Measurements from ENCODE around the gene MED9. TPM values are rescaled to one million over a fixed set of nuclear protein-coding genes. Genes with fewer than 3 reads are reported as not detected.

MED9 gene
- total and polyA plus RNA-seq, 9 donors: 11.5 to 15.7 (median 13.8) TPM

DNA sequence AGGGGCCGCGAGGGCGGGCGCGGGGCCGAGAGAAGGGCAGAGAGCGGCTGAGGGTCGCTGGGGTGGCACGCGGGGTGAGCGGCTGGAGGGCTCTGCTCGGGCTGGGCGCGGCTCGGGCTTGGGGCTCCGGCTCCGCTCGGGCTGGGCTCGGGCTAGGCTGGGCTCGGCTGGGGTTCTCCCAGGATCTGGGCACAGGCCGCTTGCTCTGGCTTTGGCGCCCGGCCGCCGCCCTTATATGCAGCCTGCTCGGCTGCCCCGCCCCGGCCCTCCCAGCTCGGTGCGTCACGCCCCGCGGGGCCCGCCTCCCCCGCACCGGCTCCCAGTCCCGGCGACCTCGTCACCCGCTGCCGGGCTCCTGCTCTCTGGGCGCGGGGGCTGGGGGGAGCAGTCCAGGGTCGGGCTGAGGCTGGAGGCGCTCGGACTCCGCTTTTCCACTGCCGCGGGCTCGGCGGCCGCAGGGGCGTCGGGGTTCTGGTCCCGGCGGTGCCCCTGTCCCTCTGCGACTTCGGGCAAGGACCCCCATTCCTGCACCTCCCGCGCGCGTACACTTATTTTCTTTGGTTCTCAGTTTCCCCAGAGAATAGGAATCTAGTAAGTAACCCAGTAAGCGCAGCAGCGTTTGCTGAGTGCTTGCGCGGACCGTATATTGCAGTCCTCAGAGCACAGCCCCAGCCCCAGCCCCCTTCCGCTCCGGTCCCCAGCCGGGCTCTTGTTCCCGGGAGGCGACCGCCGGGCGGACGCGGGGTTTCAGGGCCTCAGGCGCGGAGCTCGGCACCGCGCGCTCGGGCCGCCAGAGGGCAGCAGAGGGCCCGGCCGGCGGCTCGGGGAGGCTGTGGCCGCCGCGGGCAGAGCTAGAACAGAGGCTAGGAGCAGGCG is 19.6 kb downstream of the MED9 start, which contains the start of gene RASD1:
Gene RASD1, minus strand, starts transcription at position 207 of the 876 bp plus-strand sequence. CDS start 214 bp downstream, outside the sequence.
- H3K9me3 ChIP-seq: no peaks in the 10 kb centered on the region
- no peaks in the 10 kb centered on the region for H3K36me3 ChIP-seq
- no peaks in the 10 kb centered on the region for H3K27me3 ChIP-seq
- intact Hi-C loops (cut with DNase I): loop anchor here (2.0 to 10.0 kb wide), 6 partner anchors 71 to 148 kb away; partner anchors contain the start of gene PEMT (in 2 of the 4)
- 0 to 1% (median 1%) methylated on average over 76 to 93 of the region's 93 CpGs for WGBS, 3 donors
- H3K4me3 ChIP-seq: peak within 1 kb of the TSS; percentile 58
- H3K27ac ChIP-seq: peak within 1 kb of the TSS in 1 of 2 donors; percentile 45
- peak; percentile 88 to 96 (median 91) for DNase-seq
- peaks cover 4% of the 10 kb centered on the region for H3K4me1 ChIP-seq (ENCODE audit: insufficient read depth)
- TF ChIP-seq EP300 (IDR thresholded peaks at IDR 0.05) (no peak), POLR2A (IDR thresholded peaks at IDR 0.05) (peak; percentile 94)
- TF ChIP-seq, protein P1, sequence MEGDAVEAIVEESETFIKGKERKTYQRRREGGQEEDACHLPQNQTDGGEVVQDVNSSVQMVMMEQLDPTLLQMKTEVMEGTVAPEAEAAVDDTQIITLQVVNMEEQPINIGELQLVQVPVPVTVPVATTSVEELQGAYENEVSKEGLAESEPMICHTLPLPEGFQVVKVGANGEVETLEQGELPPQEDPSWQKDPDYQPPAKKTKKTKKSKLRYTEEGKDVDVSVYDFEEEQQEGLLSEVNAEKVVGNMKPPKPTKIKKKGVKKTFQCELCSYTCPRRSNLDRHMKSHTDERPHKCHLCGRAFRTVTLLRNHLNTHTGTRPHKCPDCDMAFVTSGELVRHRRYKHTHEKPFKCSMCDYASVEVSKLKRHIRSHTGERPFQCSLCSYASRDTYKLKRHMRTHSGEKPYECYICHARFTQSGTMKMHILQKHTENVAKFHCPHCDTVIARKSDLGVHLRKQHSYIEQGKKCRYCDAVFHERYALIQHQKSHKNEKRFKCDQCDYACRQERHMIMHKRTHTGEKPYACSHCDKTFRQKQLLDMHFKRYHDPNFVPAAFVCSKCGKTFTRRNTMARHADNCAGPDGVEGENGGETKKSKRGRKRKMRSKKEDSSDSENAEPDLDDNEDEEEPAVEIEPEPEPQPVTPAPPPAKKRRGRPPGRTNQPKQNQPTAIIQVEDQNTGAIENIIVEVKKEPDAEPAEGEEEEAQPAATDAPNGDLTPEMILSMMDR (IDR thresholded peaks at IDR 0.05): peak; percentile 93 to 97 (median 95)

DNA sequence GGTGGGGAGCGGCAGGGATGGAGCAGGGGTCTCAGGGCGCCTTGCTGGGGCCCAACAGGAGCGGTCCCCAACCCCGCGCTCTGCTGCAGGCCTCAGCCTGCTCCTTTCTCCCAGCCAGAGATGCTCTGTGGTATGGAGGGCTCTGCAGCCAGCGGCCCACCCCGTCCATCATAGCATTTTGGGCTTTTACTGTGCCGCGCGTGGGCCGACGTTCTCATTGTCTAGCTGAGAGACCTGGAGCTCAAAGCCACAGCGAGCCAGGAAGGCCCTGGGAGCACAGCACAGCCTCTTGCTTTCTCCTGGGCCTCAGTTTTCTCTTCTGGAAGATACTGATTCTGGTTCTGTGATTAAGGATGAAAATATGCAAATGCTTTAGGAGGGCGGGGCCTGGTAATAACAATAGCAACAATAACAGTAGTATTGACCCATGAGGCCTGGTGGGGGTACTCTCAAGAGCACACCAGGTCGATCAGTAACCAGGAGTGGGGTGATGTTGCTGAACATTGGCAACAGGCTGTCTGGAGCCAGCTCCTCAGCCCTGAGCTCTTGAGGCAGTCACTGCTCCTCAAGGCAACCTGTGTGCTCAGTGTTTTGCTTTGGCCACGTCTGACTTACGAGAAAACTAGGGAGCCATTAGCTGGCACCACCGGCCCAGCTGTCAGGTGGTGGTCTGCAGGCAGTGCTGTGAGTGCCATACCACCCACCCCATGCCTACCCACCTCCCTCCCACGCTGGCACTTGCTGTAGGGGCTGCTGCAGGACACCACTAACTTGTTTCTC is 20.5 kb downstream of the MED9 start:
- Histone ChIP-seq H3K9me3 (no peaks in the 10 kb centered on the region), H3K4me3 (peak overlapping the region; percentile 58), H3K36me3 (no peaks in the 10 kb centered on the region), H3K27me3 (no peaks in the 10 kb centered on the region), H3K27ac (no peak overlapping the region), H3K4me1 (ENCODE audit: insufficient read depth) (peaks cover 4% of the 10 kb centered on the region)
- 36 to 46% (median 36%) methylated on average over 17 to 19 of the region's 19 CpGs for WGBS, 3 donors
- peak in 3 of 5 donors; percentile 19 to 39 (median 25) for DNase-seq
- intact Hi-C loops (cut with DNase I): loop anchor here (2.0 to 10.0 kb wide), 6 partner anchors 70 to 148 kb away; partner anchors contain the start of gene PEMT (in 2 of the 4)
- no peak for TF ChIP-seq POLR2A (IDR thresholded peaks at IDR 0.05)
- TF ChIP-seq, protein P1 (IDR thresholded peaks at IDR 0.05): no peak

DNA sequence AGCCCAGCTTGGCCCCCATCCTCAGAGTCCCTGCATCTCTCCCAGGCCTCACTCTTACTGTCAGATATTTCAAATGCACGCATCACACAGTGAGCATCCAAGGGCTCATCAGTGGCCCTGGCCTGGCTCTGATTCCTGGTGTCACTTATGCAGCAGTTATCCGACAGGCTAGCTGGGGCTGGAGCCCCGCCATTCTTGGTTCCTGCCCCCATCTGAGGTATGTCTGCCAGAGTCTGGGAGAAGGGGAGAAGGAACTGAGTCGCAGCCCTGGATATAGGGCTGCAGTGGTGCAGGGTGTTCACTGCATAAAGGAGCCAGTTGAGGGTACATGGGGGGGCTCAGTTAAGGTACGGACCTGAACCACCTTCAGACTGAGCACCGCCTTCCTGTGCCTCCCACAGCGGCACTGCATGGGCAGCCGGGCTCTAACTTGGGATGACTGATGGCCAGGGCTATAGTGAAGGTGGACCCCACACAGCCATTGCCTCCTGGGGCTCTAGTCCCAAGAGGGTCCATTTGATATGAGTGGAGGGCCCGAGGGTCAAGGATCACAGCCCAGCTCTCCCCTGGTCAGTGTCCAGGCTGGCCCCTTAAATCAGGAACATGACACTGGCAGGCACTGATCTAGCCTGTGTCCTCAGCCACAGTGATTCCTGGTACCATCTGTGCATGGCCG is 21.2 kb downstream of the MED9 start:
- Histone ChIP-seq H3K4me1 (ENCODE audit: insufficient read depth) (peaks cover 4% of the 10 kb centered on the region), H3K9me3 (no peaks in the 10 kb centered on the region), H3K27ac (no peak overlapping the region), H3K36me3 (no peaks in the 10 kb centered on the region), H3K4me3 (no peak overlapping the region), H3K27me3 (no peaks in the 10 kb centered on the region)
- intact Hi-C loops (cut with DNase I): loop anchor here (2.0 to 10.0 kb wide), 6 partner anchors 69 to 147 kb away; partner anchors contain the start of gene PEMT (in 2 of the 4)
- peak in 1 of 5 donors; percentile 36 for DNase-seq
- WGBS, 3 donors: 93 to 95% (median 94%) methylated on average over 10 of the region's 10 CpGs
- no peak for TF ChIP-seq EP300 (IDR thresholded peaks at IDR 0.05)
- TF ChIP-seq, protein P1 (IDR thresholded peaks at IDR 0.05): no peak
- no peak for TF ChIP-seq POLR2A (IDR thresholded peaks at IDR 0.05)
